ENCODE data around the gene KCNH8.
"Not testable (repeated sequence)": the region's sequence is repeated elsewhere in the genome, so short reads cannot be mapped to it uniquely, and the experiment has no call there.

KCNH8 gene

GRCh38 chr3:19215427-19215826 lies 67.1 kb downstream of the KCNH8 start:
- H3K9ac ChIP-seq, result no peak overlapping the region
- H3K4me3 ChIP-seq, result no peak overlapping the region
- H3K4me2 ChIP-seq, result no peak overlapping the region
- no peak for TF ChIP-seq Cebpa-rat (IDR thresholded peaks at IDR 0.05)
- H4K20me1 ChIP-seq, result no peaks in the 10 kb centered on the region
- no peak overlapping the region for H3K27ac ChIP-seq
- H3K27me3 ChIP-seq, result no peaks in the 10 kb centered on the region
- H3K4me1 ChIP-seq, result no peaks in the 10 kb centered on the region
- H3K36me3 ChIP-seq, result no peaks in the 10 kb centered on the region
- H3K9me3 ChIP-seq, result no peaks in the 10 kb centered on the region

GRCh38 chr3:19216669-19217337 lies 68.5 kb downstream of the KCNH8 start:
- no peak overlapping the region for H3K4me2 ChIP-seq
- no peaks in the 10 kb centered on the region for H3K27me3 ChIP-seq
- TF ChIP-seq Cebpa-rat (IDR thresholded peaks at IDR 0.05), result no peak
- no peaks in the 10 kb centered on the region for H3K4me1 ChIP-seq
- H3K36me3 ChIP-seq, result no peaks in the 10 kb centered on the region
- no peaks in the 10 kb centered on the region for H4K20me1 ChIP-seq
- no peak overlapping the region for H3K27ac ChIP-seq
- H3K9me3 ChIP-seq, result no peaks in the 10 kb centered on the region
- H3K9ac ChIP-seq, result no peak overlapping the region
- H3K4me3 ChIP-seq, result no peak overlapping the region

- Histone ChIP-seq H3K9ac (no peak overlapping the region), H3K4me3 (no peak overlapping the region), H4K20me1 (no peaks in the 10 kb centered on the region), H3K36me3 (no peaks in the 10 kb centered on the region), H3K4me2 (no peak overlapping the region), H3K4me1 (no peaks in the 10 kb centered on the region), H3K27me3 (no peaks in the 10 kb centered on the region), H3K9me3 (no peaks in the 10 kb centered on the region), H3K27ac (no peak overlapping the region)
- no peak for TF ChIP-seq Cebpa-rat (IDR thresholded peaks at IDR 0.05)
These were observed 72.0 kb downstream of the KCNH8 start for GRCh38 chr3:19220311-19220710.

- no peaks in the 10 kb centered on the region for H3K36me3 ChIP-seq
- H3K4me1 ChIP-seq, result no peaks in the 10 kb centered on the region
- no peak for TF ChIP-seq Cebpa-rat (IDR thresholded peaks at IDR 0.05)
These were observed 72.8 kb downstream of the KCNH8 start for GRCh38 chr3:19221081-19221480.

GRCh38 chr3:19226479-19226878 lies 78.2 kb downstream of the KCNH8 start:
- Histone ChIP-seq H3K4me3 (no peak overlapping the region), H3K27ac (no peak overlapping the region), H3K4me2 (no peak overlapping the region), H3K9ac (no peak overlapping the region), H4K20me1 (no peaks in the 10 kb centered on the region), H3K36me3 (no peaks in the 10 kb centered on the region), H3K27me3 (no peaks in the 10 kb centered on the region), H3K9me3 (no peaks in the 10 kb centered on the region), H3K4me1 (no peaks in the 10 kb centered on the region)
- TF ChIP-seq Cebpa-rat (IDR thresholded peaks at IDR 0.05), result no peak

More at GRCh38 chr3:19221081-19221480, 72.8 kb downstream of the KCNH8 start:
- Histone ChIP-seq H3K27ac (no peak overlapping the region), H4K20me1 (no peaks in the 10 kb centered on the region), H3K4me2 (no peak overlapping the region), H3K9ac (no peak overlapping the region), H3K27me3 (no peaks in the 10 kb centered on the region), H3K4me3 (no peak overlapping the region), H3K9me3 (no peaks in the 10 kb centered on the region)

- no peak overlapping the region for H3K27ac ChIP-seq
- no peaks in the 10 kb centered on the region for H3K27me3 ChIP-seq
- no peaks in the 10 kb centered on the region for H3K4me1 ChIP-seq
- H3K36me3 ChIP-seq, result no peaks in the 10 kb centered on the region
- H3K9me3 ChIP-seq, result no peaks in the 10 kb centered on the region
- no peaks in the 10 kb centered on the region for H4K20me1 ChIP-seq
- H3K4me3 ChIP-seq, result no peak overlapping the region
- no peak overlapping the region for H3K4me2 ChIP-seq
- no peak overlapping the region for H3K9ac ChIP-seq
- TF ChIP-seq Cebpa-rat (IDR thresholded peaks at IDR 0.05), result no peak
These were observed 79.9 kb downstream of the KCNH8 start for GRCh38 chr3:19228167-19228566.

- TF ChIP-seq Cebpa-rat (IDR thresholded peaks at IDR 0.05), result no peak
- H3K27ac ChIP-seq, result no peak overlapping the region
- no peak overlapping the region for H3K4me3 ChIP-seq
- no peak overlapping the region for H3K9ac ChIP-seq
- H3K9me3 ChIP-seq, result peaks cover 2% of the 10 kb centered on the region; the same call in 1 of the 2 replicates
- no peaks in the 10 kb centered on the region for H3K4me1 ChIP-seq
- H4K20me1 ChIP-seq, result no peaks in the 10 kb centered on the region
- H3K36me3 ChIP-seq, result no peaks in the 10 kb centered on the region
- H3K27me3 ChIP-seq, result no peaks in the 10 kb centered on the region
- H3K4me2 ChIP-seq, result no peak overlapping the region
These were observed 80.8 kb downstream of the KCNH8 start for GRCh38 chr3:19229086-19229485.

- not testable (repeated sequence) for H3K4me2 ChIP-seq, H3K4me3 ChIP-seq, H3K9me3 ChIP-seq, H3K9ac ChIP-seq, H3K27me3 ChIP-seq, H3K36me3 ChIP-seq, H3K27ac ChIP-seq, H4K20me1 ChIP-seq, H3K4me1 ChIP-seq
These were observed 81.6 kb downstream of the KCNH8 start for GRCh38 chr3:19229881-19230280.

- H3K9me3 ChIP-seq, result peaks cover 8% of the 10 kb centered on the region; the same call in 1 of the 2 replicates
- H3K27me3 ChIP-seq, result no peaks in the 10 kb centered on the region
- no peak overlapping the region for H3K9ac ChIP-seq
- no peaks in the 10 kb centered on the region for H4K20me1 ChIP-seq
- H3K4me1 ChIP-seq, result no peaks in the 10 kb centered on the region
- H3K27ac ChIP-seq, result no peak overlapping the region
- TF ChIP-seq Cebpa-rat (IDR thresholded peaks at IDR 0.05), result no peak
- no peak overlapping the region for H3K4me2 ChIP-seq
- no peaks in the 10 kb centered on the region for H3K36me3 ChIP-seq
- H3K4me3 ChIP-seq, result no peak overlapping the region
These were observed 83.6 kb downstream of the KCNH8 start for GRCh38 chr3:19231792-19232461.

- Histone ChIP-seq H3K9me3 (peaks cover 8% of the 10 kb centered on the region; the same call in 1 of the 2 replicates), H4K20me1 (no peaks in the 10 kb centered on the region), H3K36me3 (no peaks in the 10 kb centered on the region), H3K27ac (no peak overlapping the region), H3K4me3 (no peak overlapping the region), H3K27me3 (no peaks in the 10 kb centered on the region), H3K4me1 (no peaks in the 10 kb centered on the region), H3K9ac (no peak overlapping the region), H3K4me2 (no peak overlapping the region)
- TF ChIP-seq Cebpa-rat (IDR thresholded peaks at IDR 0.05), result no peak
These were observed 84.3 kb downstream of the KCNH8 start for GRCh38 chr3:19232566-19232965.

- not testable (repeated sequence) for H3K27ac ChIP-seq, H3K4me3 ChIP-seq, H3K4me1 ChIP-seq, H3K9ac ChIP-seq, H3K4me2 ChIP-seq, H4K20me1 ChIP-seq, H3K36me3 ChIP-seq, H3K27me3 ChIP-seq, H3K9me3 ChIP-seq
These were observed 85.8 kb downstream of the KCNH8 start for GRCh38 chr3:19233882-19234784.
